Right ventricle myocardium superior (tissue), 1 donor: ENCODE data around the gene USP50. TPM values are rescaled to one million over a fixed set of nuclear protein-coding genes. Genes with fewer than 3 reads are reported as not detected.
"Not testable (repeated sequence)": the region's sequence is repeated elsewhere in the genome, so short reads cannot be mapped to it uniquely, and the experiment has no call there.

Experiments used
- ATAC-seq: fragments of 200-7000 bp; cut with Tn5 transposase; one replicate; pipeline ENCODE4 v1.9.1; 2020; ENCODE audit warnings: mild to moderate bottlenecking; ENCODE audit not compliant: poor library complexity
- DNase-seq: peaks from one replicate; pipeline ENCODE4 v3.0.0-alpha.2; 2020
- intact Hi-C: fragments of 100-400 bp; cut with DNase I; formaldehyde crosslinking; loops from one replicate; pipeline ENCODE4 v1.11.2; 2022
- long read RNA-seq: library from polyadenylated mRNA; unstranded; transcript quantifications from one replicate; pipeline ENCODE4 v2.0.0, GENCODE V29; 2021
- total RNA-seq: library from RNA; stranded (reverse); fragmentation: NEBNext Ultra II Directional; extraction: Animal tissue kit (Norgen Biotek cat#: 25700); gene quantifications from one replicate; pipeline ENCODE4 v1.2.1, GENCODE V29; 2021
- donor health status: DM: no; HTN: yes; CAD: no; lungs with severe emphysema.

USP50 gene
- 0.97 TPM for total RNA-seq
- long read RNA-seq = 0 reads

DNA sequence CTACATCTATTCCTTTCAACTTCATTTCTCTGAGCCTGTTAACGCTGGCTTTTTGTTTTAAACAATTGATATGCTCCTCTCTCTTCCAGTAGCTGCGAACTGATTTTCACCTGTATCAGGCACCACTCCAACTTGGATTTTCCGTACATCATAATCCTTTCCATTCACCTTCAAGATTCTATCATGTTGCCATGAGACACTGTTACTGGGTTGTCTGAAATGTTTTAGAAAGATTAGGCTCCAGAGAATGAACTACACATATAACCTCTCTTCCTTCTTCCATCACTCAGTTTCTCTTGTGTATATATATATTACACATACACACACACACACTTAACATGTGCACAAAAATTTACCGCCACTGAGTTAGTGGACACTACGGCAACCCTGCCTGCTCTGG is at the start of gene USP50:
Gene USP50, minus strand, starts transcription at position 101 of the 400 bp plus-strand sequence. CDS start 141 bp downstream, outside the sequence.
- ATAC-seq (no peak), DNase-seq (no peak)
- intact Hi-C loops = no loop called here

DNA sequence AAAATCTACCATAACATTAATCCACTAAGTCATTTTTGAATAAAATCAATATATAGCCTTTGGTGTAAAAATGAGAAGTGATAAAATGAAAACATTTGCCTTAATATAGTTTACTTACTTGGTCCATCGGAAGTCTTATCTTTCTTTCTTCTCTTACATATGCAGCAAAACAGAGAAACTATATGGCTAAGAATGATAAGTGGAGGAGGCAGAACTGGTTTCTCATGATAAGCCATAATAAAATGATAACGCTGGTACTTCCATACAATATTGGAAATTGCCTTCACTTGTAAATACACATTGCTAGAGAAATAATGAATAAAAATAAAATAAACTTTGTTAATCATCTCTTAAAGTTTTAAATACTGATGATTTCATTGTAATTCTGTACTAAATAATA is 47.8 kb upstream of the USP50 start:
- no peak for ATAC-seq
- intact Hi-C loops = no loop called here
- no peak for DNase-seq

DNA sequence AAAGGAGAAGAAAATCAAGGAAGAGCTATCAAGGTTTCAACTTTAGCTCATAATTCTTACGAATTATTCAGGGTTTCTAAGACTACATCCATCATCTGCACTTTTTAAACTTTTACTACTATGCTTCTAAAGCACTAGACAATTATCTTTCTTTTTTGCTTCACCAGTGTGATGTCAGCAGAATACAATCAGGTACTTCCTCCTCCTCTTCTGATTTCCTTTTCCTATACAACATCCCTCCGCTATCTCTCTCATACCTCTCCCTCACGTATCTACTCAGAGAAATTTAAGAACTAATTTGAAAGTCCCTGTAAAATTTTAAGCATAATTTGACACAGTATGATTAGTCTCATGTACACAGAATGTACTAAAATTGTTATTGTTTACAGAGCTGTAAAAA is 47.3 kb upstream of the USP50 start:
- no peak for ATAC-seq
- intact Hi-C loops = no loop called here

DNA sequence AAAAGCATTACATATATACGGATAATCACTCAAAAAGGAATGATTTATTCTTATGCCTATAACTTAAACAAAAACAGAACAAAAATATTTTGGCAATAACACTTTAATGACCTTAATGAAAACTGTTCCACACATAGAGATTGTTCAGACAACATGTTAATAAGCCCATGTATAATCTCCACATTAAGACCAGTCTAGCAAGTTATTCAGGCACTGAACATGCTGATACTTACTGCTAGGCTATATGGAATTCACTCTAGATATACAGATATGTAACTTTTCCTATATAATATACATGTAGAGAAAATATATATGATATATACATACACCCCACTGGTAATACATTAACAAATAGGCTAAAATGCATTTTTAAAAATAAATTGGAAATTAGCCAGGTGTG is 43.8 kb upstream of the USP50 start:
- DNase-seq = no peak
- intact Hi-C loops = no loop called here
- ATAC-seq = no peak

More for the DNA sequence above, 47.3 kb upstream of the USP50 start:
- no peak for DNase-seq

DNA sequence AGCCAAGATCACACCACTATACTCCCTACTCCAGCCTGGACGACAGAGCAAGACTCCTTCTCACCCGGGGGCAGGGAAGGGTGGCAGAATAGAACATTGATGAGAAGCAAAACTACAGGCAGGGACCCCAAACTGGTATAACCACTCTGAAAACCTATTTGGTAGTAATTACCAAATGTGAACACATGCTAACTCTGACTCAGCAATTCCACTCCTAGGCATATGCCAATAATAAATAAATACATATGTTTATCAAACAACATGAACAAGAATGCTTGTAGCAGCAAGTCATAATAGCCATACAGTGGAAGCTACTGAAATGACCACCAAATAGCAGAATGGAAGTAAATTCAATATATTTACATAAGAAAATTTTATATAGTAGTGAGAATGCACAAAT is 31.0 kb upstream of the USP50 start:
- intact Hi-C loops = no loop called here
- ATAC-seq (no peak), DNase-seq (no peak)

DNA sequence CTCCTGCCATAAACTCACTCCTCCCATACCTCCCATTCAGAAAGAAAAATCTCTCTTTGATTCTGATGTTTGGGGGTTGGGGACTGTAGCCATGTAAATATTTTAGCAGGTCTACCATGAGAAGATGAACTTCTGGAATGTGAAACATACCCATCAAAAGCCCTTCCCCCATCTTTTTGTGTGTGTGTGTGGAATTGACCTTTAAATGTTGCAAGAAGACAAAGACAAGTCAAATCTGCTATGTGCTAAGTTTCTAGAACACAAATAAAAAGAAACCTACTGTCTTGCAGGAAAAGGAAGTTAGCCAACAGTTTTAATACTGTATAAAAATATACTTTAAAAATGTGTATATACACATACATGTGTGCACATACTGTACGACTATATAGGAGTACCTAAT is 29.7 kb upstream of the USP50 start:
- DNase-seq (no peak), ATAC-seq (no peak)
- intact Hi-C loops = no loop called here

DNA sequence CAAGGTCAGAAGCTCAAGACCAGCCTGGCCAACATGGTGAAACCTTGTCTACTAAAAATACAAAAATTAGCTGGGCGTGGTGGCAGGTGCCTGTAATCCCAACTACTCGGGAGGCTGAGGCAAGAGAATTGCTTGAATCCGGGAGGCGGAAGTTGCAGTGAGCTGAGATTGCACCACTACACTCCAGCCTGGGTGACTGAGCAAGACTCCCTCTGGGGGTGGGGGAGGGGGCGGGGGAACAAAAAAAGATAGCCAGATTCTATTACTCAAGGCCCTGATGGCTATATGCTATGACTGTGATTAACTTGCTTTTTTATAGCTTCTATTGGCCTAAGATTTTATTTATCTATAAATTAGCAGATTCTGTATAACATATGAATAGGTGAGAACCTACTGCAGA is 27.4 kb upstream of the USP50 start:
- ATAC-seq, DNase-seq, intact Hi-C loops: not testable (repeated sequence)

DNA sequence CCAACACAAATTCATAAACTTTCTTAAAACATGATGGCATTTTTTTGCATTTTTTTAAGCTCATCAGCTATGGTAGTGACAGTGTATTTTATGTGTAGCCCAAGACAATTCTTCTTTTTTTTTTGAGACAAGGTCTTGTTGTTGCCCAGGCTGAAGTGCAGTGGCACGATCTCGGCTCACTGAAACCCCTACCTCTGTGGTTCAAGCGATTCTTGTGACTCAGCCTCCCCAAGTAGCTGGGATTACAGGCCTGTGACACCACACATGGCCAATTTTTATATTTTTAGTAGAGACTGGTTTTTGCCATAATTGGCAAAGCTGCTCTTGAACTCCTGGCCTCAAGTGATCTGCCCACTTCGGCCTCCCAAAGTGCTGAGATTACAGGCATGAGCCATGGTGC is 17.3 kb upstream of the USP50 start:
- DNase-seq = no peak
- no peak for ATAC-seq
- intact Hi-C loops = loop anchor here (5.0 kb wide), 1 partner anchor 71 kb away; no protein-coding TSS in a partner anchor

DNA sequence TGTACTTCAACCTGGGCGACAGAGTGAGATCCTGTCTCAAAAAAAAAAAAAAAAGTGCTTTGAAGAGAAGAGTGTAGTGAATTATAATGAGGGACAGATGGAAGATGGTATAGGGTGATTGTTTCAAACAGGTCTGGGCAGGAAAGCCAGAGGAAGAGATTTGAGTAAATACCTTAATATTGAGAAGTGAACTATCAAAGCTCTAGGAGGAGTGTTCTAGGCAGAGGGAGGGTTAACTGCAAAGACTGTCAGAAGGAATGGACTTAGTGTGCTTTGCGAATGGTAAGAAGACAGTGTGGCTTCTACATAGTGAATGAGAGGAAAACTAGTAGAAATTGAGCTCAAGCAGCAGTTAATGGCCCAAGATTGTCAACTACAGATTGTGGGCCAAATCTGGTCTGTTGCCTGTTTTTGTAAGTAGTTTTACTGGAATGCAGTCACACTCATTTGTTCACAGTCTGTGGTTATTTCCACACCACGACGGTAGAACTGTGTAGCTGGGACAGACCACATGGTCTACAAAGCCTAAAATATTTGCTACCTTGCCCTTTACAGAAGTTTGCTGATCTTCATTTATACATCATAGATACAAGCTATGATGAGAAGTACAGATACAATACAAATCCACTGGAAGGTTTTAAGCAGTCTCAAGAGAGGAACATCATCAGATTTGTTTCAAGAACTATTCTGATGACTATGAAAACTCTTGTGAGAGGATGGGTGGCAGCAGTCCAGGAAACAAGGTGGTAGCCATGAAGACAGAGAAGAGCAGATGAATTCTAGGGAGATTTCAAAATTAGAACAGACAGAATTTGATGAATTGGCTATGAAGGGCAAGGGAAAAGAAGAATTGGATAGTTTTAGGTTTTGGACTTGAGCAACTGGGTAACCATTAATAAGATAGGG is 16.5 kb upstream of the USP50 start:
- intact Hi-C loops = loop anchor here (5.0 kb wide), 1 partner anchor 71 kb away; no protein-coding TSS in a partner anchor
- DNase-seq = no peak
- ATAC-seq = no peak

DNA sequence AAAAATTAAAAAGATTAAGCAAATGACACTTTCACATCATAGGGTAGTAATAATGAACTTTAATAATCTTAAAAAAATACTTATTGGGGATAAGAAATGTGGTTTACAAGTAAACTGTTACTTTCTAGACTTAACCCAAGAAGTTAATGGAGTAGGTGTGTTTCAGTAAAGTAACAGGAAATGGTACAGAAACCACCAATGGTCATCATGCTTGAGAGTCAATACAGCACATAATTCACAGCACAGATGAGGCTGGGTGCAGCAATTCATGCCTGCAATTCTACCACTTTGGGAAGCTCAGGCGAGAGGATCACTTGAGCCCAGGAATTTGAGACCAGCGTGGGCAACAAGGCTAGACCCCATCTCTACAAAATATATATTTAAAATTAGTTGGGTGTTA is 11.5 kb upstream of the USP50 start:
- intact Hi-C loops = no loop called here
- no peak for ATAC-seq
- DNase-seq = no peak

DNA sequence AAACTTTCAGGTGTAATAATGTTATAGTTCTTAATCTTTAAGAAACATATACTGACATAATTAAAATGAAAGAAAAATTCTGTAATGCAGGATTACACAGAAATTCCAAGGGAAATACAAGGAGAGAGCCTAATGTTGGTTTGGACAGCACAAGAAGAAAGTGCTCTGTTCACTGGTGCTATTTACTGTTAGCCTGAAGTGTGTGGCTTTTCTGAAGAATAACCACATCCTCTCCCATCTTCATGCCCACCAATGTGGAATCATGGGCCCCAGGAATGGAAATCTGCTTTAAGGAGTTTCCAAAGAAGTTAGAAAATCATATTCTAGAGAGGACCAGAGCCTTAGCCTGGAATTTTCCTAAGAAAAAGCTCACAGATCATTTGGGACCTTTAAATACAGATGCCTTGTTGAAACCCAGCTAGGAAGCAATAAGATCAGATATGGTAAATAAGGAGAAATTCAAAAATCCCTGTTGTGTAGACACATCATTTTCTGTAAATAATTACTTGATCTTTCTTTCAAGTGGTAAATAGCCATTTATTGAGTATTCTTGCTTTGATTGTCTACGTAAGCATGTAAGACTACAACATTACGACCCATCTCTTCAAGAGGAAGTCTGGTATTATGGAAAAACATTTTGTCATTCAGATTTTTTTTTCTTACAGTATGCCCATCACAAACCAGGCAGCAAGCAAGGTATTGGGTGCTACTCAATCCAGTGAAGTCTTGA is 10.3 kb upstream of the USP50 start:
- no peak for DNase-seq
- intact Hi-C loops = no loop called here
- ATAC-seq = no peak

DNA sequence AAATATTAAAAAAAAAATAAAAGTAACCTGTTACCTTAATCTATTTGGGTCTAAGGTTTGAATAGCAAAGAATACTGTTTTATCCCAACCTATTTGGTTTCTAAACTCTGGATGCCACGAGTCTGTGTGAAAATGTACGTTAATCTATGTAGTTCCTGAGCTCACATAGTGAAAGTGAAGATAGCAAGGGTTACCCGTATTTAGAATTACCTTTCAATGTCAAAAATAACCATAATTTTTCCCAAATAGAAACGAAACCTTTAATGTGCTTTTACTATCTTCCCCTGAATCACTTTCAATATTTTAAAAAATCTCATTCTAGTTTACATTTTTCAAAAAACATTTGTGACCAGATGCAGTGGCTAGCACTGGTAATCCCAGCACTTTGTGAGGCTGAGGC is 5.8 kb upstream of the USP50 start:
- ATAC-seq (no peak), DNase-seq (no peak)
- intact Hi-C loops = no loop called here

DNA sequence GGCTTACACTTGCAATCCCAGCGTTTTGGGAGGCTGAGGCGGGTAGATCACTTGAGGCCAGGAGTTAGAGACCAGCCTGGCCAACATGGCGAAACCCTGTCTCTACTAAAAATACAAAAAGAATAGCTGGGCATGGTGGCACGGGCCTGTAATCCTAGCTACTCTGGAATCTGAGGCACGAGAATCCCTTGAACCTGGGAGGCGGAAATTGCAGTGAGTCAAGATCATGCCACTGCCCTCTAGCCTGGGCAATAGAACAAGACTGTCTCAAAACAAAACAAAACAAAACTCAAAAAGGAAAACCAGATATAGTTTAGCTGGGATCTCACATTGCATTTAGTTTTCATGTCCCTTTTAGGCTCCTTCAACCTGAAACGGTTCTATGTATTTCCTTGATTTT is 2.9 kb upstream of the USP50 start:
- DNase-seq = no peak
- intact Hi-C loops = no loop called here

DNA sequence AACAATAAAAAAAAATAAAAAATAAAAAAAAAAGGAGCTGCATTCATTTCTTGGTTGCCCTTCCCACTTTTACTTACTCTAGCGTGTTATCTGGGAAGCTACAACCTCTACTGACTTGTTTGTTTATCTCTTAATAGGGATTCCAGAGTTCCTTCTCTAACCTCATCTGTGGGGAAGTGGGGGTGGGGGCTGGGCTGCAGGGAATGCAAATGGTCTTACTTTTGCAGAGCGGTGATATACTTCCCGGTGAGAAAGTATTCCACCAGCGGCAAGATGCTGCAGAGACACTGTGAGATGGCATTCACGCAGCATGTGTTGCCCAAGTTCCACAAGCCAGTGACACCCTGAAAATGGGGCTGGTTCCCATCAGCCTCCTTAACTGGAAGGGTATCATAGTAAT is 2.1 kb downstream of the USP50 start:
- ATAC-seq = no peak
- no peak for DNase-seq
- intact Hi-C loops = no loop called here

More for the DNA sequence above, 2.9 kb upstream of the USP50 start:
- no peak for ATAC-seq

DNA sequence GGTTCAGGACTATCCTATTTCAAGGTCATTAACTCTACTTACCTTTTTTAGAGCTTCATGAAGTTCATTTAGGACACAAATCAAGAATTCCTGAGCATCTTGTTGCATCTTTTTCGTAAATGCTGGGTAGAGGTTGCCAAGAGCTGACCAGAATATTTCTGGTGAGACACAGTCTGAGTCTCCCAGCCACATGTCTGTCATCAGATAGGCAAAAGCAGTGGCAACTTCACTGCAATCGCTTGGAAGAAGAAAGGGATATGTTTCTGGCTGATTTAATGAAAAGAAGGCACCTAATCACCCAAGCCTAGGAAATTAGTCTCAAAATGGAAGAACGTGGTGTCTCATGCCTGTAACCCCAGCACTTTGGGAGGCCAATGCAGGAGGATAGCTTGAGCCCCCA is 2.9 kb downstream of the USP50 start:
- intact Hi-C loops = no loop called here
- ATAC-seq = no peak
- no peak for DNase-seq

DNA sequence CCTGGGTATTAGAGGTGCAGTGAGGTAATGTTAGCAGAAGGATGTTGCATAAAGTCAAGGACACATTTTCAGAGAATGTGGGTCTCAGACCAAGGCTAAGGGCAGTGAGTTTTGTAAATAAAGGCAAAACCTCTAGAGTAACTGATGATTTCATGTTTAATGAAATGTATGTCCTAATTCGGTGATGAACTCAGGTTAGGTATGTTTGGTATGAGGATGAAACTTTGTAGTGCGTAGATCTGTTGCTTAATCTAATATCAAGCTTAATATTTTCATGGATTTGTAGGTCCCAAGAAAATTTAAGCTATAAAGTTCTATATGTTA is 3.6 kb downstream of the USP50 start:
- no peak for DNase-seq
- ATAC-seq = no peak
- intact Hi-C loops = no loop called here

DNA sequence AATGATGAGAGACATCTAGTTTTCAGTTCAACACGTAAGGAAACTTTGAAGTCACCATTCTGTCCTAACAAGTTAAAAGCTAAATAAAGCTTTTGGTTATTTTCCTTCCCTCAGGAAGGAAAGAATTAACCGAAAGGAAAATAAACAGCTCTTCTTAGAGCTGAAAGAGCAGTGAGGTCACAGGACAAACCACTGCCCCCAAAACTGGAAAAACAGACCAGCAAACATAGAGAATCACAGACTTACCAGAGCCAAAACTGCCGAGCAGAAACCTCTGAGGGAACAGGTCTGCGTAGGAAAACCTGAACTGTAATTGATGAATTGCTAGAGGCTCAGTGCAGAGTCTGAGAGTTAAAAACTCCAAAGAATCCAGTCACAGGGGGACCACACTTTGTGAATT is 14.7 kb downstream of the USP50 start:
- ATAC-seq = no peak
- intact Hi-C loops = no loop called here
- DNase-seq = no peak

DNA sequence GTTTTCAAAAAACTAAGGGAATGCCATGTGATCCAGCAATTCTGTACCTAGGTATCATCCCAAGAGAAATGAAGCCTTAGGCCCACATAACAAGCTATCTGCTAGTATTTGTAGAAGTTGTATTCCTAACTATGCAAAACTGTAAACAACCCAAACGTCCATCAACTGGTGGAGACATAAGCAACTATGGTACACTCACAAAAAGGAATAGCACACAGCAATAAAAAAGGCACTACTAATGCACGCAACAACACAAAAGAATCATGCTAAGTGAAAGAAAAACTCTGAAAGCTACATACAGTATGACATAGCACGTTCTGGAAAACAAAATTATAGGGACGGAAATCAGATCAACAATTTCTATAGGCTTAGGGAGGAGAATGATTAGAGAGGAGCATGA is 15.3 kb downstream of the USP50 start:
- intact Hi-C loops = no loop called here

DNA sequence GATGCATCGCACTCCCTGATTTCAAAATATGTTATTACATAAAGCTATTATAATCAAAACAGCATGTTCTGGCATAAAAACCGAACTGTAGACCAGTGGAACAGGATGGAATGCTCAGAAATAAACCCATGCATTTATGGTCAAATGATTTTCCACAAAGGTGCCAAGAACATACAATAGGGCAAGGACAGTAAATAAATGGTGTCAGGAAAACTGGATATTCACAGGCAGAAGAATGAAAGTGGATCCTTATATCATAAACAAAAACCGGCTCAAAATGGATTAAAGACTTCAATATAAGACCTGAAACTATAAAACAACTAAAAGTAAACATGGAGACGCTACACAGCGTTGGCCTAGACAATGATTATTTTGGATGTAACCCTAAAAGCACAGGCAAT is 22.6 kb downstream of the USP50 start:
- DNase-seq (no peak), ATAC-seq (no peak)
- intact Hi-C loops = no loop called here

More for the DNA sequence above, 15.3 kb downstream of the USP50 start:
- ATAC-seq (no peak), DNase-seq (no peak)
